B cell (primary cell): ENCODE measurements around the gene SCYGR1.

Experiments
- CTCF ChIP-seq: fragments of 200-600 bp; IDR thresholded peaks from one replicate; pipeline ENCODE4 v1.8.0; 2022; ENCODE audit warnings: antibody characterized with exemption, mild to moderate bottlenecking
- EZH2 ChIP-seq: IDR thresholded peaks from 2 replicates; pipeline ENCODE4 v1.6.1; 2012; ENCODE audit warnings: borderline replicate concordance, low read depth, mild to moderate bottlenecking, moderate library complexity, low read length; ENCODE audit not compliant: insufficient read depth, poor library complexity, severe bottlenecking

GRCh38 chr2:227406177-227407031, 18.7 kb upstream of the SCYGR1 start:
- peak; percentile 13 for TF ChIP-seq CTCF
- no peak for TF ChIP-seq EZH2
